Cardiac fibroblast (primary cell): ENCODE measurements around the gene YJU2.
"Not testable (repeated sequence)": the region's sequence is repeated elsewhere in the genome, so short reads cannot be mapped to it uniquely, and the experiment has no call there.

Experiments
- DNase-seq, 2 donors: peaks; one replicate each; pipeline versions ENCODE4 v3.0.0 to v3.0.0-alpha.2; 2010; ENCODE audit warnings: low read depth in 2 of 2
- H3K4me3 ChIP-seq, 2 donors: replicated peaks in 1 of 2; 1 replicate in 1 of 2; 2 replicates in 1 of 2; pipeline ENCODE4 v1.5.1; 2011; ENCODE audit warnings: low read depth in 2 of 2, low read length in 2 of 2, mild to moderate bottlenecking in 2 of 2, moderate library complexity in 1 of 2
- TF ChIP-seq, protein P1 (sequence below): IDR thresholded peaks from one replicate; pipeline ENCODE4 v1.5.1; 2011; ENCODE audit warnings: low read depth, mild to moderate bottlenecking, low read length, inconsistent platforms

YJU2 gene

DNA sequence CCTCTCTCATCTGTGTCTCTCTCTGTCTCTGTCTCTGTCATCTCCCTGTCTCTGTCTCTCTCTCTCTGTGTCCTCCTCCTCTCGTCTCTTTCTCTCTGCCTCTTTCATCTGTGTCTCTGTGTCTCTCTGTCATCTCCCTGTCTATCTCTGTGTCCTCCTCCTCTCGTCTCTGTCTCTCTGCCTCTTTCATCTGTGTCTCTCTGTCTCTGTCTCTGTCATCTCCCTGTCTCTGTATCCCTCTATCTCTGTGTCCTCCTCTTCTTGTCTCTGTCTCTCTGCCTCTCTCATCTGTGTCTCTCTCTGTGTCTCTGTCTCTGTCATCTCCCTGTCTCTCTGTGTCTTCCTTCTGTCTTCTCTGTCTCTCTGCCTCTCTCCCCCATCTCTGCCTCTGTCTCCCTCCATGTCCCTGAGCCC lies 18.1 kb upstream of the YJU2 start:
- TF ChIP-seq, protein P1, sequence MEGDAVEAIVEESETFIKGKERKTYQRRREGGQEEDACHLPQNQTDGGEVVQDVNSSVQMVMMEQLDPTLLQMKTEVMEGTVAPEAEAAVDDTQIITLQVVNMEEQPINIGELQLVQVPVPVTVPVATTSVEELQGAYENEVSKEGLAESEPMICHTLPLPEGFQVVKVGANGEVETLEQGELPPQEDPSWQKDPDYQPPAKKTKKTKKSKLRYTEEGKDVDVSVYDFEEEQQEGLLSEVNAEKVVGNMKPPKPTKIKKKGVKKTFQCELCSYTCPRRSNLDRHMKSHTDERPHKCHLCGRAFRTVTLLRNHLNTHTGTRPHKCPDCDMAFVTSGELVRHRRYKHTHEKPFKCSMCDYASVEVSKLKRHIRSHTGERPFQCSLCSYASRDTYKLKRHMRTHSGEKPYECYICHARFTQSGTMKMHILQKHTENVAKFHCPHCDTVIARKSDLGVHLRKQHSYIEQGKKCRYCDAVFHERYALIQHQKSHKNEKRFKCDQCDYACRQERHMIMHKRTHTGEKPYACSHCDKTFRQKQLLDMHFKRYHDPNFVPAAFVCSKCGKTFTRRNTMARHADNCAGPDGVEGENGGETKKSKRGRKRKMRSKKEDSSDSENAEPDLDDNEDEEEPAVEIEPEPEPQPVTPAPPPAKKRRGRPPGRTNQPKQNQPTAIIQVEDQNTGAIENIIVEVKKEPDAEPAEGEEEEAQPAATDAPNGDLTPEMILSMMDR, result no peak
- DNase-seq, result no peak
- no peak overlapping the region for H3K4me3 ChIP-seq

DNA sequence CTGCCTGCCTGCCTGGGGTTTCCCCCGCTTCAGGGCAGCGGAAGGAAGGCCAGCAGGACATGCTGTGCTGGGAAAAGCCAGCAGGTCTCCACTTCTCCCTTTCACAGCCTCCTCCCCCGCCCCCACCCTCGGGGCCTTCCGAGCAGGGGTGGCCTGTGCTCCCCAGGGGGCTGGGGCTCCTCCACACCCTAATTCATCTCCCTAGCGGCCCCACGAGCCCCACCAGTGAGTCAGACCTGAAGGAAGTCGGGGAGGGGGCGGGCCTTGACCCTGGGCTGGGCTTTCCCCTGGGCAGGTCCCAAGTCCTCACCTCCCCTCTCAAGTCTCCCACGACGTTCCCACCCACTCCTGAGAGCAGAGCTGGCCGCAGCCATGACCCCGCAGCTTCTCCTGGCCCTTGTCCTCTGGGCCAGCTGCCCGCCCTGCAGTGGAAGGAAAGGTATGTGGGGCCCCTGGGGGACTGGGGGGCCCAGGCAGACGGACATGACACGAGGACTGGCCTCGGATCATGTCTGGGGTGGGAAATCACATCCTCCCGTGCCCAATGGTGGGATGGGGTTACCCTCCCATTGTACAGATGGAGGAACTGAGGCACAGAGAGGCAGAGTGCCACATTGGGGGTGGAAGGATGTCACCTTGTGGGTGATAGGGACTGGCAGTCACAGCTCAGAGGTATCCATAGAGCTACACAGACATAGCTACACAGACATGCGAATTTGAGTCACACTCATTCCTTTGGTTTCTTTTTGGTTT lies 17.5 kb upstream of the YJU2 start, which contains the start of gene EBI3:
Gene EBI3 (plus strand): TSS at position 345 of the 753 bp plus-strand sequence. CDS start 28 bp downstream, at position 373.
- peak; percentile 61 to 64 for DNase-seq
- H3K4me3 ChIP-seq, result no peak within 1 kb of the TSS
- TF ChIP-seq, protein P1, result no peak

DNA sequence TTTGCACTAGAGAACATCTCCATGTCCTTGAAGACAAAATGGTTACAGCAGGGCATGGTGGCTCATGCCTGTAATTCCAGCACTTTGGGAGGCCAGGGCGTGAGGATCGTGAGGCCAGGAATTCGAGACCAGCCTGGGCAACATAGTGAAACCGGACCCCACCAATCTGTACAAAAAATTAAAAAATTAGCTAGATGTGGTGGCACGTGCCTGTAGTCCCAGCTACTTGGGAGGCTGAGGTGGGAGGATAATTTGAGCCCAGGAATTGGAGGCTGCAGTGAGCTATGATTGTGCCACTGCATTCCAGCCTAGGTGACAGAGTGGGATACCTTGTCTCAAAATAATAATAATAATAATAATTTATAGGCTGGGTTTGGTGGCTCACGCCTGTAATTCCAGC lies 16.6 kb upstream of the YJU2 start:
- not testable (repeated sequence) for DNase-seq

DNA sequence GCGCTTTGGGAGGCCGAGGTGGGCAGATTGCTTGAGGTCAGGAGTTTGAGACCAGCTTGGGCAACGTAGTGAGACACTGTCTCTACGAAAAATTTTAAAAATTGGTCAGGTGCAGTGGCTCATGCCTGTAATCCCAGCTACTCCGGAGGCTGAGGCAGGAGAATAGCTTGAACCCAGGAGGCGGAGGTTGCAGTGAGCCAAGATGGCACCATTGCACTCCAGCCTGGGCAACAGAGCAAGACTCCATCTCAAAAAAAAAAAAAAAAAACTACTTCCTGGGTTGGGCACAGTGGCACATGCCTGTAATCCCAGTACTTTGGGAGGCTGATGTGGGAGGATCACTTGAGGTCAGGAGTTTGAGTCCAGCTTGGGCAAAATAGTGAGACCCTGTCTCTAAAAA lies 15.4 kb upstream of the YJU2 start:
- DNase-seq, H3K4me3 ChIP-seq: not testable (repeated sequence)

More for the DNA sequence above, 16.6 kb upstream of the YJU2 start:
- not testable (repeated sequence) for H3K4me3 ChIP-seq

DNA sequence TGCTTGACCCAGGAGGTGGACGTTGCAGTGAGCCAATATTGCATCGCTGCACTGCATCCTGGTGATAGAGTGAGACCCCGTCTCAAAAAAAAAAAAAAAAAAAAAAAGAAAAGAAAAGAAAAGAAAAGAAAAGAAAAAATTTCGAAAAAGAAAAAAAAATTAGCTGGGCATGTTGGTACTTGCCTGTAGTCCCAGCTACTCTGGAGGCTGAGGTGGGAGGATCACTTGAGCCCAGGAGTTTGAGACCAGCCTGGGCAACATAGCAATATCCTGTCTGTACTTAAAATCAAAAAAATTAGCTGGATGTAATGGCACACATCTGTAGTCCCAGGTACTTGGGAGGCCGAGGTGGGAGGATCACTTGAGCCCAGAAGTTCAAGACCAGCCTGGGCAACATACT lies 14.7 kb upstream of the YJU2 start:
- not testable (repeated sequence) for DNase-seq

DNA sequence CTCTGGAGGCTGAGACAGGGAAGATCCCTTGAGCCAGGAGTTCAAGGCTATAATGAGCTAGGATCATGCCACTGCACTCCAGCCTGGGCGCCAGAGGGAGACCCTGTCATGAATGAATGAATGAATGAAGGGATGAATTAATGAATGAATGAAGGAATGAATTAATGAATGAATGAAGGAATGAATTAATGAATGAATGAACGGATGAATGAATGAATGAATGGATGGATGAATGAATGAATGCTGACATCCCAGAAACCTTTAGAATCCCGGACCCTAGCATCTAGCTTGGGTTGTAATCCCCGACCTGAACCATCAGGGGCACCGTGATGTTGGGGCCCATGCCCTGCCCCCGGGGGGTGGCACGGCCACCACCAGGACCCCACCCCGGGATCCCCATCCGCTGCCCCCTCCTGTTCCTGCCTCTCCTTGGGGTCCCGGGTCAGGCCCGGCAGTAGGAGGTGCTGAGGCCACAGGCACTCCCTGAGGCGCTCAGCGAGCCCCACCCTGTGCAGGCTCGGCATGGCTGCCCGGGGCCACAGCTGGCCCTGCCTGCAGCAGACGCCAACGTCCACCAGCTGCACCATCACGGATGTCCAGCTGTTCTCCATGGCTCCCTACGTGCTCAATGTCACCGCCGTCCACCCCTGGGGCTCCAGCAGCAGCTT lies 14.1 kb upstream of the YJU2 start:
- TF ChIP-seq, protein P1, result no peak
- H3K4me3 ChIP-seq, result no peak overlapping the region
- no peak for DNase-seq

More for the DNA sequence above, 14.7 kb upstream of the YJU2 start:
- not testable (repeated sequence) for H3K4me3 ChIP-seq

DNA sequence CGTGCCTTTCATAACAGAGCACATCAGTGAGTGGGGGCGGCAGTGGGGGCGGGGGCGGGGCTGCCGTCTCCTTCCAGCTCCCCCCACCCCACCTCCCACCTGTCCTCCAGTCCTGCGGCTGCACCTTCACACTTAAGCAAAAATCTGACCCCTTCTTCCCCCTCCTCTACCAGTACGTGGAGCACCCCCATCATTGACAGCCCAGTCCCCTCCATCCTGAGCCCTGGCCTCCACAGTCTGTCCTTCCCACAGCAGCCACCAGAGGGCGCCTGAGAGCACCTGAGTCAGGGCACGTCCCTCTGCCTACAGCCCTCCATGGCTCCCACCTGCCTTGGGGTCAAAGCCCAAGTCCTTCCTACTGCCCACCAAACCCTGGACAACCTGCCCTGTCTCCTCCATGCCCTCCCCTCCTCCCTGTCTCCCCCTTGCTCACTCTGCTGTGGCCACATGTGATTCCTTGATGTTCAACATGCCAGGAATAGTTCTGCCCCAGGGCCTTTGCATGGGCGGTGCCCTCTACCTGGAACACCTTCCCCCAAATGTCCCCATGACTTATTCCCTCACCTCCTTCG lies 13.5 kb upstream of the YJU2 start:
- H3K4me3 ChIP-seq, result no peak overlapping the region
- peak; percentile 23 to 41 for DNase-seq
- TF ChIP-seq, protein P1, result peak; percentile 86

DNA sequence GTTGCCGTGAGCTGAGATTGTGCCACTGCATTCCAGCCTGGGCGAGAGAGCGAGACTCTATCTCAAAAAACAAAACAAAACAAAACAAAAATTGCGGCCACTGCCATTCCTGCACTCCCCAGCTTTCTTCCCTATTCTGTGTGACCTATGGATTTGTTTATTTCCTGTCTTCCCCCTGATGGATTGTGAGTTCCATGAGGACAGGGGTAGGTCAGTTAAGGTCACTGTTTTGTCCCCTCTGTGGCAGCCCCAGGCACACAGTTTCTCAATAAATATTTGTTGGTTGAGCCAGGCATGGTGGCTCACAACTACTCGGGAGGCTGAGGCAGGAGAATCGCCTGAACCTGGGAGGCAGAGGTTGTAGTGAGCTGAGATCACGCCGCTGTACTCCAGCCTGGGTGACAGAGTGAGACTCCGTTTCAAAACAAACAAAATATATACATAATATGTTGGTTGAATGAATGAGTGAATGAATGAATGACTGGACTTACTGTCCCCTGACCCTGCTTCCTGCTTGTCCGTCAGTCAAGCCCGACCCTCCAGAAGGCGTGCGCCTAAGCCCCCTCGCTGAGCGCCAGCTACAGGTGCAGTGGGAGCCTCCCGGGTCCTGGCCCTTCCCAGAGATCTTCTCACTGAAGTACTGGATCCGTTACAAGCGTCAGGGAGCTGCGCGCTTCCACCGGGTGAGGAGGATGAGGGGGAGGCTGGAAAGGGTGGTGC lies 12.6 kb upstream of the YJU2 start:
- TF ChIP-seq, protein P1, result no peak
- no peak overlapping the region for H3K4me3 ChIP-seq
- no peak for DNase-seq
